Calu3 (cell line): ENCODE results near the gene GPR179. TPM values are rescaled to one million over a fixed set of nuclear protein-coding genes. Genes with fewer than 3 reads are reported as not detected.
A peak's percentile ranks its signal among the peaks of the same experiment; 100 is the strongest.

Experiments
- BruUV-seq: library from RNA; stranded (reverse); fragments of 400-500 nt; replicated peaks from 2 replicates; lab custom pipeline; 2021; lab: Mats Ljungman, UMichigan
- CTCF ChIA-PET: fragments of 300-600 bp; sonication (Branson Sonifier 250); formaldehyde crosslinking; loops from one replicate; lab custom pipeline; 2022; ENCODE audit warnings: antibody characterized with exemption; lab: Charles Lee
- DNase-seq: peaks from one replicate; pipeline ENCODE4 v3.0.0; 2022
- H3K27ac Mint-ChIP-seq: one replicate; pipeline ENCODE4 v1.8.0; 2022; ENCODE audit warnings: mixed read lengths; ENCODE audit not compliant: unreplicated experiment
- H3K27me3 Mint-ChIP-seq: one replicate; pipeline ENCODE4 v1.8.0; 2022; ENCODE audit warnings: mixed read lengths; ENCODE audit not compliant: unreplicated experiment
- H3K36me3 Mint-ChIP-seq: one replicate; pipeline ENCODE4 v1.8.0; 2022; ENCODE audit warnings: mild to moderate bottlenecking, moderate library complexity, mixed read lengths; ENCODE audit not compliant: insufficient read depth, unreplicated experiment
- H3K4me1 Mint-ChIP-seq: one replicate; pipeline ENCODE4 v1.8.0; 2022; ENCODE audit warnings: mild to moderate bottlenecking, low read depth, mixed read lengths; ENCODE audit not compliant: unreplicated experiment
- H3K4me3 Mint-ChIP-seq: one replicate; pipeline ENCODE4 v1.8.0; 2022; ENCODE audit warnings: mild to moderate bottlenecking, low read depth, moderate library complexity, mixed read lengths; ENCODE audit not compliant: unreplicated experiment
- H3K9me3 Mint-ChIP-seq: one replicate; pipeline ENCODE4 v1.8.0; 2022; ENCODE audit warnings: low read depth, mixed read lengths; ENCODE audit not compliant: unreplicated experiment
- intact Hi-C: fragments of 100-400 bp; cut with micrococcal nuclease; formaldehyde crosslinking; loops from one replicate; pipeline ENCODE4 v1.10.0; 2022; ENCODE audit not compliant: unreplicated experiment
- total RNA-seq: library from RNA; stranded (reverse); gene quantifications from 2 replicates; pipeline ENCODE4 v1.2.3, GENCODE V29; 2022
- TF ChIP-seq, protein P1 (sequence below): fragments of 200-600 bp; IDR thresholded peaks from one replicate; pipeline ENCODE4 v1.8.0; 2022; ENCODE audit warnings: antibody characterized with exemption; ENCODE audit not compliant: unreplicated experiment

Gene GPR179
- total RNA-seq, 1 experiment from 2014 or later = 0.45 TPM

DNA sequence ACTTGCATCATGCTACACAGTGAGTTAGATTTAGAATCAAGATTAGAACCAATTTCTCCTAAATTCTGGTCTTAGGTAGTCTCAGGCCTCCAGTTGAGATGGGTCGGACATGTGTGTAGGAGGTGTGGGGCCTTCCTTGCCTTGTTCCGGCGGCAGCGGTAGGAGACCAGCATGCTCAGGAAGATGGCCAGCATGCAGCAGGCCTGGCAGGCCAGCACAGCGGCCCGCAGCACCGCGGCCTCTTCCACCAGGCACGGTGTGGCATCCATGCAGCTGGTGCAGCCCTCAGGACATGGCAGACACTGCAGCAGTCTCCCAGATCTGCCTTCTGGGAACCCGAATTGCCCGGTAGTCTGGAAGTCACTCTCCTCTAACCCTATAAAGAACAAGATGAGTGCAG lies 6.9 kb downstream of the GPR179 start:
- intact Hi-C loops = no loop called here
- BruUV-seq = no TSS peak
- H3K27ac Mint-ChIP-seq = no peak overlapping the region
- no peaks in the 10 kb centered on the region for H3K36me3 Mint-ChIP-seq
- peaks cover 8% of the 10 kb centered on the region for H3K4me1 Mint-ChIP-seq
- H3K4me3 Mint-ChIP-seq = no peak overlapping the region
- no peaks in the 10 kb centered on the region for H3K9me3 Mint-ChIP-seq
- TF ChIP-seq, protein P1, sequence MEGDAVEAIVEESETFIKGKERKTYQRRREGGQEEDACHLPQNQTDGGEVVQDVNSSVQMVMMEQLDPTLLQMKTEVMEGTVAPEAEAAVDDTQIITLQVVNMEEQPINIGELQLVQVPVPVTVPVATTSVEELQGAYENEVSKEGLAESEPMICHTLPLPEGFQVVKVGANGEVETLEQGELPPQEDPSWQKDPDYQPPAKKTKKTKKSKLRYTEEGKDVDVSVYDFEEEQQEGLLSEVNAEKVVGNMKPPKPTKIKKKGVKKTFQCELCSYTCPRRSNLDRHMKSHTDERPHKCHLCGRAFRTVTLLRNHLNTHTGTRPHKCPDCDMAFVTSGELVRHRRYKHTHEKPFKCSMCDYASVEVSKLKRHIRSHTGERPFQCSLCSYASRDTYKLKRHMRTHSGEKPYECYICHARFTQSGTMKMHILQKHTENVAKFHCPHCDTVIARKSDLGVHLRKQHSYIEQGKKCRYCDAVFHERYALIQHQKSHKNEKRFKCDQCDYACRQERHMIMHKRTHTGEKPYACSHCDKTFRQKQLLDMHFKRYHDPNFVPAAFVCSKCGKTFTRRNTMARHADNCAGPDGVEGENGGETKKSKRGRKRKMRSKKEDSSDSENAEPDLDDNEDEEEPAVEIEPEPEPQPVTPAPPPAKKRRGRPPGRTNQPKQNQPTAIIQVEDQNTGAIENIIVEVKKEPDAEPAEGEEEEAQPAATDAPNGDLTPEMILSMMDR = no peak
- no peak for DNase-seq
- H3K27me3 Mint-ChIP-seq = peaks cover 80% of the 10 kb centered on the region
- CTCF ChIA-PET = interaction anchor here (12.7 kb wide), 1 partner anchor 15 kb away, joined by 159 read pairs; the partner anchor contains the start of gene SOCS7

DNA sequence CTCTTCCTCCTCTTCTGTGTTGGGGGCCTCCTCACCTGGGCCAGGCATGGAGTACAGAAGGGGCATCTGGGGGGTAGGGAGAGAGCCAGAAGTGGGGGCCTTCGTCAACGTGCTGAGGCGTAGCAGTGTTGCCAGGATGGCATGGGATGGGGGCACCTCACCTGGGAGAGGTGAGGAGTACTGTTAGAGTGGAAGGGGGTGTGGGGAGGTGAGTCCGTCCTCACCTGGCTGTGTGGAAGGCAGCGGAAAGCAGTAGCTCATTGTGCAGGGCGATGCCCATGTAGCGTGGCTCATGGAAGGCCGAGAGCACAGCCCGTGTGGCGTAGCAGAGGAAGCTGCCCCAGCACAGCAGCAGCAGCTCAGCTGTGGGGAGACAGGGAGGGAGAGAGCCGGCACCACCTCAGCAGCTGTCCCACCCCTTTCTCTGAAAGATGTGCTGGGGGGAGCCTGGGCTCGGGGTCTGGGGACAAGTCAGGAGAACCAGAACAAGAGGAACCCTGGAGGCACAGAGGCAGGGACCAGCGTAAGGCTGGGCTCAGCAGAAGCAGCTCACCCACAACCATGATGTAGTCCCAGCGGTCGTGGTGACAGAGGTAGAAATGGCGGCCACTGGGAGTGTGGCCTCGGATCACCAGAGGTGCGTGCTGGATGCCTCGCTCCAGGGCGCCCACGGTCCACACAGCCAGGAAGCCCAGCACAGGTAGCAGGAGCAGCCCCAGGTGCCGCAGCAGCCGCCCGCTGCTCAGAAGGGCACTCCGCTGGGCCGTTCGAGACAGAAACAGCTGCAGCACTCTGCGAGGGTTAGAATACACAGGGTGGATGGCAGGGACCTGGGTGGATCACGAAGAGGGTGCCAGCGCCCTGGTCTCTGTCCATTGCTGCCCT lies 9.0 kb downstream of the GPR179 start:
- CTCF ChIA-PET = interaction anchor here (0.6 to 12.7 kb wide), 6 partner anchors 10 to 1491 kb away, joined by 4 to 159 read pairs (median 9); partner anchors contain the start of gene SOCS7
- no TSS peak for BruUV-seq
- peaks cover 92% of the 10 kb centered on the region for H3K27me3 Mint-ChIP-seq
- TF ChIP-seq, protein P1 = no peak
- H3K9me3 Mint-ChIP-seq = no peaks in the 10 kb centered on the region
- no peak overlapping the region for H3K4me3 Mint-ChIP-seq
- H3K27ac Mint-ChIP-seq = no peak overlapping the region
- no peak for DNase-seq
- H3K4me1 Mint-ChIP-seq = no peaks in the 10 kb centered on the region
- H3K36me3 Mint-ChIP-seq = no peaks in the 10 kb centered on the region
- intact Hi-C loops = no loop called here

DNA sequence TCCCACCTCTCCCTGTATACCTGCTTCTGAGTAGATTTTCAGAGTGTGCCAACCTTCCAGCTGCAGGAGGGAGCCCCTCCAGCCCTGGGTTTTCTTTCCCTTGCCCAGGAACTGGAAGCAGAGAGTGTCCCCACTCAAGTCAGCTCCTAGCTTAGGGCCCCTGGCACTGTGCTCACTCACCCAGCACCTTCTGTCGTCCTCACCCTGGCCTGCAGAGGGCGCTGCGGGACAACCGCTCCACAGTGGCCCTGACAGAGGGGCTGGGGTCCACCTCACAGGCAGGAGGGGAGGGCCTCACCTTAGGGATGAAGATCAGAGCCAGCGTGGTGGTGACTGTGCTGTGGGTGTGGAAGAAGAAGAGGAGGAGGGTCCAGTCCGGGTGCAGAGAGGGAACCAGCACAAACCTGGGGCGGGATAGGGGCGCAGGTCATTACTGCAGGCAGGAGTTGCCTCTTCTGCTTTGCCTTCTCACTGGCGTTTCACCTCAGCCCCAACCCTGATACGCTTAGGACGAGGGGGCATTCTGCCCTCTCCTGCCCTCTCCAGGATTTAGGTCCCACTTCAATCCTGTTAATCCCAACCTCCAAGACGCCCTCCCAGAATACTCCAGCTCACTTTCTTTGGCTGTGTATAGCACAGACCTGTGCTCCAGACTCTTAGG lies 10.0 kb downstream of the GPR179 start:
- no TSS peak for BruUV-seq
- H3K4me1 Mint-ChIP-seq = no peaks in the 10 kb centered on the region
- intact Hi-C loops = no loop called here
- CTCF ChIA-PET = interaction anchor here (0.5 to 12.7 kb wide), 10 partner anchors 8 to 333 kb away, joined by 3 to 159 read pairs (median 6); partner anchors contain the start of gene SOCS7
- no peaks in the 10 kb centered on the region for H3K36me3 Mint-ChIP-seq
- no peak overlapping the region for H3K4me3 Mint-ChIP-seq
- TF ChIP-seq, protein P1 = peak; percentile 99
- no peaks in the 10 kb centered on the region for H3K9me3 Mint-ChIP-seq
- no peak overlapping the region for H3K27ac Mint-ChIP-seq
- peaks cover 92% of the 10 kb centered on the region for H3K27me3 Mint-ChIP-seq
- DNase-seq = peak; percentile 89

DNA sequence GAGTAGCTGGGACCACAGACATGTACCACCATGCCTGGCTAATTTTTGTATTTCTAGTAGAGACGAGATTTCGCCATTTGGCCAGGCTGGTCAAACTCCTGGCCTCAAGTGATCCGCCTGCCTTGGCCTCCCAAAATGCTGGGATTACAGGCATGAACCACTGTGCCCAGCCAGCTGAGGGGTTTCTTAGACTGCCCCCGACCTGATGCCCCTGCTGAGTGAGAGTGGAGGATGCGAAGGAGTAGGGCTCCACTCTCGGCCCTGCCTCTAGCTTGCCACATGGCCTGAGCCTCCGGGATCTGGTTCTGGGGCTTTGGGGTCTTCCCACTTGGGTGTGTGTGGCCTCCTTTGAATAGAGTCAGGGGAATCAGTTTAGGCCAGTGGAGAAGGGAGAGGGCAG lies 11.0 kb downstream of the GPR179 start:
- TF ChIP-seq, protein P1 = no peak
- no peak overlapping the region for H3K4me3 Mint-ChIP-seq
- DNase-seq = no peak
- BruUV-seq = no TSS peak
- H3K27ac Mint-ChIP-seq = no peak overlapping the region
- CTCF ChIA-PET = interaction anchor here (0.6 to 12.7 kb wide), 7 partner anchors 9 to 226 kb away, joined by 3 to 159 read pairs (median 7); partner anchors contain the start of gene SOCS7
- intact Hi-C loops = no loop called here
- no peaks in the 10 kb centered on the region for H3K4me1 Mint-ChIP-seq
- peaks cover 92% of the 10 kb centered on the region for H3K27me3 Mint-ChIP-seq
- no peaks in the 10 kb centered on the region for H3K36me3 Mint-ChIP-seq
- no peaks in the 10 kb centered on the region for H3K9me3 Mint-ChIP-seq
